ENCODE results near the gene B3GAT1. TPM values are rescaled to one million over a fixed set of nuclear protein-coding genes. Genes with fewer than 3 reads are reported as not detected.

Gene B3GAT1
- total and polyA plus RNA-seq, 12 donors, result 0.04 to 0.60 (median 0.08) TPM; not detected in 6

- Histone ChIP-seq H3K27ac (no peak overlapping the region), H3K36me3 (no peaks in the 10 kb centered on the region), H3K9me3 (no peaks in the 10 kb centered on the region), H3K27me3 (peaks cover 0 to 28% (median 17%) of the 10 kb centered on the region in 7 donors), H3K4me1 (no peaks in the 10 kb centered on the region), H3K4me3 (no peak overlapping the region)
- 87 to 92% methylated on average over 15 of the region's 15 CpGs for WGBS, 2 donors
- no peak for DNase-seq
- TF ChIP-seq, protein P1, sequence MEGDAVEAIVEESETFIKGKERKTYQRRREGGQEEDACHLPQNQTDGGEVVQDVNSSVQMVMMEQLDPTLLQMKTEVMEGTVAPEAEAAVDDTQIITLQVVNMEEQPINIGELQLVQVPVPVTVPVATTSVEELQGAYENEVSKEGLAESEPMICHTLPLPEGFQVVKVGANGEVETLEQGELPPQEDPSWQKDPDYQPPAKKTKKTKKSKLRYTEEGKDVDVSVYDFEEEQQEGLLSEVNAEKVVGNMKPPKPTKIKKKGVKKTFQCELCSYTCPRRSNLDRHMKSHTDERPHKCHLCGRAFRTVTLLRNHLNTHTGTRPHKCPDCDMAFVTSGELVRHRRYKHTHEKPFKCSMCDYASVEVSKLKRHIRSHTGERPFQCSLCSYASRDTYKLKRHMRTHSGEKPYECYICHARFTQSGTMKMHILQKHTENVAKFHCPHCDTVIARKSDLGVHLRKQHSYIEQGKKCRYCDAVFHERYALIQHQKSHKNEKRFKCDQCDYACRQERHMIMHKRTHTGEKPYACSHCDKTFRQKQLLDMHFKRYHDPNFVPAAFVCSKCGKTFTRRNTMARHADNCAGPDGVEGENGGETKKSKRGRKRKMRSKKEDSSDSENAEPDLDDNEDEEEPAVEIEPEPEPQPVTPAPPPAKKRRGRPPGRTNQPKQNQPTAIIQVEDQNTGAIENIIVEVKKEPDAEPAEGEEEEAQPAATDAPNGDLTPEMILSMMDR (IDR thresholded peaks at IDR 0.05), result no peak
- peak in 1 of 8 donors; percentile 7 for ATAC-seq
- intact Hi-C loops (cut with DNase I), result no loop called here
Observed at GRCh38 chr11:134338068-134338467, 74.0 kb downstream of the B3GAT1 start.

GRCh38 chr11:134337051-134337450 lies 75.0 kb downstream of the B3GAT1 start:
- DNase-seq, result no peak
- intact Hi-C loops (cut with DNase I), result no loop called here
- TF ChIP-seq, protein P1 (IDR thresholded peaks at IDR 0.05), result no peak

GRCh38 chr11:134334796-134335571 lies 77.1 kb downstream of the B3GAT1 start:
- H3K4me1 ChIP-seq, result peaks cover 5 to 21% (median 14%) of the 10 kb centered on the region in 9 donors
- 86 to 89% methylated on average over 10 of the region's 10 CpGs for WGBS, 2 donors
- H3K27ac ChIP-seq, result no peak overlapping the region
- ATAC-seq (no peak), DNase-seq (no peak)
- TF ChIP-seq, protein P1 (IDR thresholded peaks at IDR 0.05), result no peak
- no peaks in the 10 kb centered on the region for H3K9me3 ChIP-seq
- H3K36me3 ChIP-seq, result no peaks in the 10 kb centered on the region
- peaks cover 0 to 45% (median 35%) of the 10 kb centered on the region in 7 donors for H3K27me3 ChIP-seq
- no peak overlapping the region for H3K4me3 ChIP-seq
- intact Hi-C loops (cut with DNase I), result no loop called here

More at GRCh38 chr11:134337051-134337450, 75.0 kb downstream of the B3GAT1 start:
- Histone ChIP-seq H3K27ac (no peak overlapping the region), H3K4me1 (peaks cover 2 to 7% (median 5%) of the 10 kb centered on the region in 9 donors), H3K4me3 (no peak overlapping the region), H3K27me3 (peaks cover 0 to 30% (median 19%) of the 10 kb centered on the region in 7 donors), H3K9me3 (no peaks in the 10 kb centered on the region), H3K36me3 (no peaks in the 10 kb centered on the region)
- WGBS, 2 donors, result 92 to 95% methylated on average over 4 of the region's 4 CpGs
- ATAC-seq, result no peak

- TF ChIP-seq, protein P1 (IDR thresholded peaks at IDR 0.05), result no peak
- Histone ChIP-seq H3K27ac (no peak overlapping the region), H3K36me3 (no peaks in the 10 kb centered on the region), H3K9me3 (no peaks in the 10 kb centered on the region), H3K4me1 (peaks cover 5 to 21% (median 14%) of the 10 kb centered on the region in 9 donors), H3K27me3 (peaks cover 0 to 47% (median 35%) of the 10 kb centered on the region in 7 donors), H3K4me3 (no peak overlapping the region)
- intact Hi-C loops (cut with DNase I), result no loop called here
- ATAC-seq (no peak), DNase-seq (no peak)
- 45 to 65% methylated on average over 3 of the region's 3 CpGs for whole genome bisulfite sequencing, 2 donors
Observed at GRCh38 chr11:134333946-134334345, 78.1 kb downstream of the B3GAT1 start.

All from heart right ventricle (tissue), 16 donors.